Neural crest cell (in vitro differentiated cells): ENCODE measurements around the gene PTGFR. TPM values are rescaled to one million over a fixed set of nuclear protein-coding genes. Genes with fewer than 3 reads are reported as not detected.
A peak's percentile ranks its signal among the peaks of the same experiment; 100 is the strongest.

Experiments used
- DNase-seq: peaks from one replicate; pipeline ENCODE4 v3.0.0; 2021; ENCODE audit warnings: low read depth, mixed read lengths, low spot score
- H3K27ac Mint-ChIP-seq: one replicate; pipeline ENCODE4 v1.8.0; 2021; ENCODE audit warnings: mild to moderate bottlenecking, mixed read lengths; ENCODE audit not compliant: unreplicated experiment
- H3K27me3 Mint-ChIP-seq: 2 replicates; pipeline ENCODE4 v1.8.0; 2021; ENCODE audit warnings: low read depth, mild to moderate bottlenecking, mixed read lengths
- H3K36me3 Mint-ChIP-seq: 2 replicates; pipeline ENCODE4 v1.8.0; 2021; ENCODE audit warnings: low read depth, mild to moderate bottlenecking, mixed read lengths
- H3K4me1 Mint-ChIP-seq: 2 replicates; pipeline ENCODE4 v1.8.0; 2021; ENCODE audit warnings: mixed read lengths
- H3K4me3 Mint-ChIP-seq: one replicate; pipeline ENCODE4 v1.8.0; 2021; ENCODE audit warnings: mild to moderate bottlenecking, mixed read lengths
- H3K9me3 Mint-ChIP-seq: 2 replicates; pipeline ENCODE4 v1.8.0; 2021; ENCODE audit warnings: mixed read lengths
- total RNA-seq: library from RNA; stranded (reverse); gene quantifications from 2 replicates; pipeline ENCODE4 v1.2.1, GENCODE V29; 2021
- TF ChIP-seq, protein P1 (sequence below): fragments of 200-600 bp; sonication (generic); conservative IDR thresholded peaks from 2 replicates; pipeline ENCODE4 v1.5.0; 2021; ENCODE audit warnings: antibody characterized with exemption, mild to moderate bottlenecking

Gene PTGFR
- total RNA-seq, 1 donor from 2014 or later: 0.07 TPM

GRCh38 chr1:78547081-78547480, 56.3 kb downstream of the PTGFR start:
- Mint-ChIP-seq H3K27me3 (peaks cover 8% of the 10 kb centered on the region), H3K4me3 (no peak overlapping the region), H3K27ac (no peak overlapping the region), H3K9me3 (peaks cover 18% of the 10 kb centered on the region), H3K4me1 (no peaks in the 10 kb centered on the region), H3K36me3 (peaks cover 4% of the 10 kb centered on the region)
- DNase-seq: no peak
- TF ChIP-seq, protein P1, sequence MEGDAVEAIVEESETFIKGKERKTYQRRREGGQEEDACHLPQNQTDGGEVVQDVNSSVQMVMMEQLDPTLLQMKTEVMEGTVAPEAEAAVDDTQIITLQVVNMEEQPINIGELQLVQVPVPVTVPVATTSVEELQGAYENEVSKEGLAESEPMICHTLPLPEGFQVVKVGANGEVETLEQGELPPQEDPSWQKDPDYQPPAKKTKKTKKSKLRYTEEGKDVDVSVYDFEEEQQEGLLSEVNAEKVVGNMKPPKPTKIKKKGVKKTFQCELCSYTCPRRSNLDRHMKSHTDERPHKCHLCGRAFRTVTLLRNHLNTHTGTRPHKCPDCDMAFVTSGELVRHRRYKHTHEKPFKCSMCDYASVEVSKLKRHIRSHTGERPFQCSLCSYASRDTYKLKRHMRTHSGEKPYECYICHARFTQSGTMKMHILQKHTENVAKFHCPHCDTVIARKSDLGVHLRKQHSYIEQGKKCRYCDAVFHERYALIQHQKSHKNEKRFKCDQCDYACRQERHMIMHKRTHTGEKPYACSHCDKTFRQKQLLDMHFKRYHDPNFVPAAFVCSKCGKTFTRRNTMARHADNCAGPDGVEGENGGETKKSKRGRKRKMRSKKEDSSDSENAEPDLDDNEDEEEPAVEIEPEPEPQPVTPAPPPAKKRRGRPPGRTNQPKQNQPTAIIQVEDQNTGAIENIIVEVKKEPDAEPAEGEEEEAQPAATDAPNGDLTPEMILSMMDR: no peak

- Mint-ChIP-seq H3K9me3 (peaks cover 18% of the 10 kb centered on the region), H3K36me3 (peaks cover 4% of the 10 kb centered on the region), H3K4me1 (no peaks in the 10 kb centered on the region), H3K27me3 (peaks cover 8% of the 10 kb centered on the region), H3K27ac (no peak overlapping the region), H3K4me3 (no peak overlapping the region)
- no peak for DNase-seq
- TF ChIP-seq, protein P1: no peak
Measured at GRCh38 chr1:78549331-78549730, 58.6 kb downstream of the PTGFR start.

DNA sequence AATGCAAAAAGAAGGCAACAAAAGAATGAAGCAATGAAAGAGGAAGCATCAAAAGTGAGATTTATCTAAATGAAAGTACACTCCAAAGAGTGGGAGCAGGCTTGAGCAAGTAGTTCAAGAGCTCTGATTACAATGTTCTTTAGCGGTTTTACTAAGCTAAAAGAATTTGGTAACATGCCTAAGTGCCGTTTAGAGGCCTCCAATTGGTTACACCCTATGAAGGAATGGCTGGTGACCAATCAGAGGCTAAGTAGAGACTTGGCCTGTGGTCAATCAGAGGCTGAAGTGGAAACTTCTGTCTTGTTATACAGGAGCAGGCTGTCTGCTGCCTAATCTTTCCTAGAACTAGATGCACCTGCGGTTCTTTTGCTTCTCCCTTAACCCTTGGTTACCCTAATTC, 59.1 kb downstream of the PTGFR start:
- Mint-ChIP-seq H3K36me3 (peaks cover 4% of the 10 kb centered on the region), H3K27me3 (peaks cover 8% of the 10 kb centered on the region), H3K4me3 (no peak overlapping the region), H3K27ac (no peak overlapping the region), H3K9me3 (peaks cover 16% of the 10 kb centered on the region), H3K4me1 (no peaks in the 10 kb centered on the region)
- TF ChIP-seq, protein P1: no peak
- no peak for DNase-seq

DNA sequence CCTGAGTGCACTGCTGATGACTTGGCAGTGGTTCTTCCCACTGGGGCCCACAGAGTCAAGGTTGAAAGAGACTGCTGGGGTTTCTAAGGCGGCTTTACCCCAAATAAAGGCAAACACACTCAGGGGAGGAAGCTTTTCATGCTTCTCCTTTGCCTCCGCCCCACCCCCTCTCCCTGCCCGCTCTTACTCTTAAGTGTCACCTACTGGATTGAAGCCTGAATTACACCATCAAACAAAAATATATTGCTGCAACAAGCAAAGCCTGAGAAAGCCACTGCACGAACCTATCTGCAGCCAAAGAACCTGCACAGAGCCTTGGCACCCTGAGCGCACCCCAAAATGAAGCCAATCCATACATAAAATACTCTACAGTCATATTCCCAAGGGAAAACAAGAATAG, 63.1 kb downstream of the PTGFR start:
- H3K27me3 Mint-ChIP-seq: peaks cover 15% of the 10 kb centered on the region
- TF ChIP-seq, protein P1: peak; percentile 33
- no peak for DNase-seq
- peaks cover 9% of the 10 kb centered on the region for H3K36me3 Mint-ChIP-seq
- H3K27ac Mint-ChIP-seq: no peak overlapping the region
- peaks cover 28% of the 10 kb centered on the region for H3K9me3 Mint-ChIP-seq
- H3K4me3 Mint-ChIP-seq: no peak overlapping the region
- H3K4me1 Mint-ChIP-seq: no peaks in the 10 kb centered on the region

- H3K9me3 Mint-ChIP-seq: peaks cover 22% of the 10 kb centered on the region
- TF ChIP-seq, protein P1: no peak
- no peak overlapping the region for H3K27ac Mint-ChIP-seq
- H3K27me3 Mint-ChIP-seq: peaks cover 12% of the 10 kb centered on the region
- H3K36me3 Mint-ChIP-seq: peaks cover 5% of the 10 kb centered on the region
- H3K4me1 Mint-ChIP-seq: no peaks in the 10 kb centered on the region
- no peak for DNase-seq
- H3K4me3 Mint-ChIP-seq: no peak overlapping the region
Measured at GRCh38 chr1:78554840-78555239, 64.1 kb downstream of the PTGFR start.

DNA sequence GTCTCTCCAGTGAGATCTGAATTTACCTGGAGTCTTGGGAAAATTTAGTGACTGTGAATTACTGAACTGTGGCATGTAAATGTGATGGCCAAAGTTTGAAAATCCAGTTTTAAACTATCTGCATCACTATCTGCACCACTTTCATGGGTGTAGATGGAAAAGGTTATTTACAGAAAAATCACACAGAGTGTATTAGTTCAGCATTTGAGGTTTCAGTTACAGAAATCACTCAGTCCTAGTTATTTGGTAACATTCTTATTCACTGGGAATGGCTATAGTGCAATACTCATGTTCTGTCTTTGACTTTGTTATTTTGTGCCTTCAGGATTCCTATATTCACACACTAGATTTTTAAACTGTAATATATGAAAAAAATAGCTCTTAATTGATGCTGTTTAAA, 68.9 kb downstream of the PTGFR start:
- TF ChIP-seq, protein P1: no peak
- Mint-ChIP-seq H3K4me1 (no peaks in the 10 kb centered on the region), H3K27ac (no peak overlapping the region), H3K27me3 (peaks cover 10% of the 10 kb centered on the region), H3K4me3 (no peak overlapping the region), H3K9me3 (peaks cover 13% of the 10 kb centered on the region), H3K36me3 (peaks cover 5% of the 10 kb centered on the region)
- DNase-seq: no peak
